Esophagus squamous epithelium (tissue), 5 donors: ENCODE measurements around the gene MEI1. TPM values are rescaled to one million over a fixed set of nuclear protein-coding genes. Genes with fewer than 3 reads are reported as not detected.

Experiments used
- DNase-seq: peaks from one replicate; lab custom pipeline; 2025; lab: John Stamatoyannopoulos, UW
- H3K27ac ChIP-seq, 4 donors: fragments of 200-600 bp; sonication (generic); one replicate each; pipeline ENCODE4 v1.5.1; 2016 to 2019; ENCODE audit warnings: mild to moderate bottlenecking in 1 of 4
- H3K27me3 ChIP-seq, 4 donors: fragments of 200-600 bp; sonication (generic); 1 replicate in 3 of 4; 2 replicates in 1 of 4; pipeline versions ENCODE4 v1.5.1 to v1.6.0; 2017 to 2021; ENCODE audit warnings: antibody characterized with exemption in 1 of 4
- H3K36me3 ChIP-seq, 3 donors: fragments of 200-600 bp; sonication (generic); one replicate each; pipeline ENCODE4 v1.5.1; 2016 to 2019
- H3K4me1 ChIP-seq, 3 donors: fragments of 200-600 bp; sonication (generic); one replicate each; pipeline ENCODE4 v1.5.1; 2017 to 2019
- H3K4me3 ChIP-seq, 4 donors: fragments of 200-600 bp; sonication (generic); 1 replicate in 3 of 4; 2 replicates in 1 of 4; pipeline ENCODE4 v1.5.1; 2016 to 2019; ENCODE audit warnings: mild to moderate bottlenecking in 2 of 4, moderate library complexity in 1 of 4
- H3K9me3 ChIP-seq, 3 donors: fragments of 200-600 bp; sonication (generic); one replicate each; pipeline ENCODE4 v1.5.1; 2016 to 2019
- CTCF ChIP-seq, 6 experiments: fragments of 450-650 bp in 4 of 6; fragments of 200-600 bp in 2 of 6; sonication (generic) in 2 of 6; IDR thresholded peaks; one replicate each; pipeline ENCODE4 v1.5.1; 2016 to 2019; ENCODE audit warnings: antibody characterized with exemption in 6 of 6, mild to moderate bottlenecking in 4 of 6, moderate library complexity in 4 of 6
- POLR2A ChIP-seq, 4 donors: fragments of 450-650 bp; IDR thresholded peaks; one replicate each; pipeline ENCODE4 v1.6.1; 2017; ENCODE audit warnings: antibody characterized with exemption in 4 of 4, mild to moderate bottlenecking in 4 of 4, moderate library complexity in 3 of 4
- WGBS, 2 donors: methylation state at CpG; one replicate each; pipeline ENCODE4 v1.1.5; 2018; 5-methylcytosine and 5-hydroxymethylcytosine counted together
- intact Hi-C: fragments of 100-400 bp; cut with DNase I; formaldehyde crosslinking; loops from one replicate; pipeline ENCODE4 v1.15.0; 2022
- total RNA-seq, 4 donors: library from RNA; depleted of rRNA; stranded (reverse); fragments of >200 nt; gene quantifications; one replicate each; pipeline ENCODE4 v1.1.0, GENCODE V29; 2016
- donor health status: DM: yes; HTN: yes; CAD: no.

MEI1 gene
- total RNA-seq, 4 donors from 2014 or later, result 0.09 to 1.3 (median 0.52) TPM

DNA sequence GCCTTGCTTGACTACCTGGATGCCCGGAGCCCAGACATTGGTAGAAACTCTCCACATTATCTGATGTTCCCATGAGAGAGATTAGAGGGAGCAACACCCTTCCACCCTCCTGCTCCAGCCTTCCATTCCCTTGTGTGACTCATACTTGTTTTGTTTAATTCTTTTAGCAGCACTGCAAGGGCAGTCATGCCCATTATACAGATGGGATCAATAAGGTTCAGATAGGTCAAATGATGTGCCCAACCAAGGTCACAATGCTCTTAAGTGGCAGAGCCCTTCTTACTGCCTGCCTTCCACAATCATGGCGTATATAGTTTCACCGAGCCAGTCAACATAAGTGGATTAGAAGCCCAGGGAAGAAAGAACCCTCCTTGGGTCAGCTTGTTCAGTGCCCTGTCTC lies 94.6 kb downstream of the MEI1 start:
- H3K4me3 ChIP-seq, result no peak overlapping the region
- intact Hi-C loops, result no loop called here
- no peaks in the 10 kb centered on the region for H3K9me3 ChIP-seq
- TF ChIP-seq CTCF (IDR thresholded peaks at IDR 0.05) (no peak), POLR2A (IDR thresholded peaks at IDR 0.05) (no peak)
- H3K27me3 ChIP-seq, result no peaks in the 10 kb centered on the region
- WGBS, 2 donors, result 91 to 100% methylated on average over 3 of the region's 3 CpGs
- no peaks in the 10 kb centered on the region for H3K36me3 ChIP-seq
- H3K4me1 ChIP-seq, result peaks cover 0 to 2% (median 0%) of the 10 kb centered on the region in 3 donors
- DNase-seq, result no peak
- no peak overlapping the region for H3K27ac ChIP-seq

DNA sequence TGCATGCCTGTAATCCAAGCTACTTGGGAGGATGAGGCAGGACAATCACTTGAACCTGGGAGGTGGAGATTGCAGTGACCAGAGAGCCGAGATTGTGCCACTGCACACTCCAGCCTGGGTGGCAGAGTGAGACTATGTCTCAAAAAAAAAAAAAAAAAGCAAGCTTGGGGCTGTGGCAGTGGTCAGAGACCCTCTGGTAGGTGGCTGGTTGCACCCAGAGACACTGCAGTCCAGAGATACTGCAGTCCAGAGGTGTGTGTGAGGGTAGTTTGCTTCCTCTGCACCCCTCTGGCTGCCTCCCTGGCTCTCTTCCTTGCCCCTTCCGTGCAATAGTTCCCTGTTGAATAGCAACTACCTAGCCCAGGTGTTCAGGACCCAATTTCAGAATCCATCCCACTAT lies 99.4 kb downstream of the MEI1 start:
- no peaks in the 10 kb centered on the region for H3K27me3 ChIP-seq
- no peaks in the 10 kb centered on the region for H3K9me3 ChIP-seq
- intact Hi-C loops, result no loop called here
- H3K36me3 ChIP-seq, result no peaks in the 10 kb centered on the region
- no peak overlapping the region for H3K4me3 ChIP-seq
- no peak for TF ChIP-seq CTCF (IDR thresholded peaks at IDR 0.05)
- no peak for TF ChIP-seq POLR2A (IDR thresholded peaks at IDR 0.05)
- H3K4me1 ChIP-seq, result peaks cover 13 to 33% (median 18%) of the 10 kb centered on the region in 3 donors
- H3K27ac ChIP-seq, result no peak overlapping the region
- WGBS, 2 donors, result 77 to 91% methylated on average over 1 to 2 of the region's 2 CpGs
- DNase-seq, result no peak

DNA sequence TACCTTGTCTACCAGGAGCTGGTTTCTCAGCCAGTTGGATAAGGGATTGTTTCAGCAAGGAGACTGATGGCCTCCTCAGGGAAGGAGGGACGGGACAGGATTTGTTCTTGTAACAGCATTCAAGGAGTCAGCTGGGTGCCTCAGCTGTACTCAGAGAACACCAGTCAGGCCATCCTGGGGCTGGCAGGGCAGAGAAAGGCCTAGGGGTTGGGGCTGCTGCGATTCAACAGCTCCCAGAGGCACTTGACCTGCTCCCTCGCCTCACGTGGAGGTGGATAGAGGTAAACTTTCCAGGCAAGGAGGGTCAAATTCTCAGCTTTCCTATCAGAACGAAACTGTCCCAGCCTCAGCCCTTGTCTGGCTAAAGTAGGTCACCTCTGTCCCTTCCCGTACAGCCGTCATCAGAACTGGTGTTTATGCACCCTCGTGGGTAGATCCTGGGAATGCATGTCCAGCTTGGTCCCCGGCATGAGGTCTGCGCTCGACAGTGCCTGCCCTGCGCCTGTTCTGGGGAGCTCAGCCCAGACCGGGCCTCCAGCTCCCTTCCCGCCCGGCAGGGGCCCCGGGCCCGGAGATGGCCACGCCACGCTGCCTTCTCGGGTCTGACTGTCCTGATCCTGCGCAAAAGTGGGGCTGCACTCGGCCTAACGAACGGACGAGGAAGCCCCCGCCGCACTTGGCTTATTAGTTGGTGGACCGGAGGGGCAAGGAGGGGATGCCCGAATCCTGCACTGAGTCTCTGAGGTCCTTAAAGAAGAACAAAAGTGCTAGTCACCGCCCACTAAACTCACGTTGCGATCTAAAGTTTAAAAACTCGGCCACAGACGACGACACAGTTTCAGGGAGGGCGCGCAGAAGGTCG lies 100.4 kb downstream of the MEI1 start:
- Histone ChIP-seq H3K4me3 (peak overlapping the region; percentile 78 to 89 (median 82)), H3K4me1 (peaks cover 13 to 33% (median 18%) of the 10 kb centered on the region in 3 donors), H3K9me3 (no peaks in the 10 kb centered on the region), H3K27me3 (no peaks in the 10 kb centered on the region), H3K27ac (peak overlapping the region; percentile 83 to 90 (median 88)), H3K36me3 (no peaks in the 10 kb centered on the region)
- WGBS, 2 donors, result 19 to 31% methylated on average over 6 to 18 of the region's 38 CpGs
- TF ChIP-seq CTCF (IDR thresholded peaks at IDR 0.05) (no peak), POLR2A (IDR thresholded peaks at IDR 0.05) (no peak)
- no peak for DNase-seq
- intact Hi-C loops, result no loop called here

DNA sequence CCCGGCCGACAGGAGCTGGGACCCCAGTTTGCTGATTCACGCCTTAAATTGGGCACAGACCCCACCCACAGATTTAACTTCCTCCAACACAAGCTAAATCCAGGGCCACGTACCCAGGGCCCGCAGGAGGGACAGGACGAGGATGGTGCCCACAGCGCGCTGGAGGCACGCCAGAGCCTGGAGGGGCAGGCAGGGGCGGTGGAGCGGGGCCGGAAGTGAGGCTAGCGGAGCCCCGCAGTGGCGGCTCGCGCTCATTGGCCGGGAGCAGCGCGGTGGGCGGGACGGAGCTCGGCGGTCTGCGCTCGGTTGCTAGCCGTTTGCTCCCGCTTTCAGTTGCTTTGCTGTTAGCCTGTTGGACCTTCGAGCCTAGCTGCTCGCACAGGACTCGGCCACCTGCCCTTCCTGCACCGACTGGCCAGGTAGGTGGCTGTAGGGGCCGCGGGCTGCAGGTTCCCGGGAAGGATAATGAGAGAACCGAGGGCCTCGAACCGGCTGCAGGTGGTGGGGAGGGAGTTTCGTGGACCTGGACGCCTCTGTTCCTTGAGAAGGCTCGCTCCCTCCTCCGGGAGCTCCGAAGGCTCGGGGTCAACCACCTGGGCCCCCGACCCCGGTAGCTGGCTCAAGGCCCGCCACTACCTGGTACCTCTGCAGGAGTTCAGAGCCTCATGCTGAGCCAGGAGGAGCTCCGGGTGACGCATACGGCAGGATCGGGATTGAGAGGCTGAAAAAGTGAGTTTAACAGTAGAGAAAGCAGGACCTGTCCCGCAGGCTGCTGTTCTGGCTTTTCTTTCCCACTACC lies 101.2 kb downstream of the MEI1 start, which contains the start of gene CCDC134:
Gene CCDC134, plus strand, starts transcription at position 332 of the 799 bp plus-strand sequence. CDS start 8,212 bp downstream, outside the sequence.
- no peaks in the 10 kb centered on the region for H3K9me3 ChIP-seq
- H3K27me3 ChIP-seq, result no peaks in the 10 kb centered on the region
- peak; percentile 55 for DNase-seq
- no peaks in the 10 kb centered on the region for H3K36me3 ChIP-seq
- TF ChIP-seq CTCF (IDR thresholded peaks at IDR 0.05) (no peak), POLR2A (IDR thresholded peaks at IDR 0.05) (peak in 2 of 4 donors; percentile 66 to 88)
- H3K4me1 ChIP-seq, result peaks cover 13 to 33% (median 18%) of the 10 kb centered on the region in 3 donors
- H3K4me3 ChIP-seq, result peak within 1 kb of the TSS; percentile 78 to 89 (median 82)
- 0% methylated on average over 4 to 20 of the region's 52 CpGs for WGBS, 2 donors
- peak within 1 kb of the TSS; percentile 83 to 90 (median 88) for H3K27ac ChIP-seq
- intact Hi-C loops, result no loop called here
